Measurements from ENCODE around the gene DNAAF3.

DNA sequence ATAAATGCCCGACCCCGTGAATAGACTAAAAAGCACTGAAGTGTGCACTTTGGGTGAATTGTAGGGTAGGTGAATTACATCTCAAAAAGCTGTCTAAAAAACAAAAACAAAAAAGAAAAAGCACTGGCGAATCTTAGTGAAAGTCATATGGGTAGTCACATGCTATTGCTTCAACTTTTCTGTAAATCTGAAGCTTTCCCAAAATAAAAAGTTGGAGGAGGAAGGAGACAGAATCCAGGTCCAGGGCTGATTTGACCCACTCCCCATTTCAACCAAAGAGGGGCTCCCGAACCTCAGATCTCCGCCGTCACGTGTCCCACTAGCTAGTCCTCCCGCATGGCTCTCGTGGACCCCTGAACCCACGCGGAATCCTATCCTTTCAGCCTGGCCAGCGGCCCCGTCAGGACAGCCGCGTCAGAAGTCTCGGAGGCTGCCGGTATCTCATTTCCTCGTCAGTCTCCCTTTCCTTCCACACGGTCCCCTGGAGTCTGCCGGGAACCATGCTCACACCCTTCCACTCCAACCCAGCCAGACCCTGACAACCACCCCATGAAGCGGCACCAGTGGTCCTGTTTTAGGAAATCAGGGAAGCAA lies 55.1 kb downstream of the DNAAF3 start:
- TF ChIP-seq EZH2 (IDR thresholded peaks at IDR 0.05) = no peak
- TF ChIP-seq MAX (IDR thresholded peaks at IDR 0.05) = no peak
- no peak for TF ChIP-seq POLR2A (IDR thresholded peaks at IDR 0.05; ENCODE audit: borderline replicate concordance, extremely low read depth, insufficient read depth, insufficient read length)
- TF ChIP-seq RAD21 (IDR thresholded peaks at IDR 0.05; ENCODE audit: low read depth) = no peak
- TF ChIP-seq CTCF (IDR thresholded peaks at IDR 0.05 in 2 of 3, conservative IDR thresholded peaks at IDR 0.05 in 1 of 3; ENCODE audit: borderline replicate concordance in 1 of 3, insufficient read depth in 1 of 3, low read depth in 2 of 3, low read length in 2 of 3) = no peak
- no peak for TF ChIP-seq SP1 (IDR thresholded peaks at IDR 0.05; ENCODE audit: low read depth)
- TF ChIP-seq, protein P1, sequence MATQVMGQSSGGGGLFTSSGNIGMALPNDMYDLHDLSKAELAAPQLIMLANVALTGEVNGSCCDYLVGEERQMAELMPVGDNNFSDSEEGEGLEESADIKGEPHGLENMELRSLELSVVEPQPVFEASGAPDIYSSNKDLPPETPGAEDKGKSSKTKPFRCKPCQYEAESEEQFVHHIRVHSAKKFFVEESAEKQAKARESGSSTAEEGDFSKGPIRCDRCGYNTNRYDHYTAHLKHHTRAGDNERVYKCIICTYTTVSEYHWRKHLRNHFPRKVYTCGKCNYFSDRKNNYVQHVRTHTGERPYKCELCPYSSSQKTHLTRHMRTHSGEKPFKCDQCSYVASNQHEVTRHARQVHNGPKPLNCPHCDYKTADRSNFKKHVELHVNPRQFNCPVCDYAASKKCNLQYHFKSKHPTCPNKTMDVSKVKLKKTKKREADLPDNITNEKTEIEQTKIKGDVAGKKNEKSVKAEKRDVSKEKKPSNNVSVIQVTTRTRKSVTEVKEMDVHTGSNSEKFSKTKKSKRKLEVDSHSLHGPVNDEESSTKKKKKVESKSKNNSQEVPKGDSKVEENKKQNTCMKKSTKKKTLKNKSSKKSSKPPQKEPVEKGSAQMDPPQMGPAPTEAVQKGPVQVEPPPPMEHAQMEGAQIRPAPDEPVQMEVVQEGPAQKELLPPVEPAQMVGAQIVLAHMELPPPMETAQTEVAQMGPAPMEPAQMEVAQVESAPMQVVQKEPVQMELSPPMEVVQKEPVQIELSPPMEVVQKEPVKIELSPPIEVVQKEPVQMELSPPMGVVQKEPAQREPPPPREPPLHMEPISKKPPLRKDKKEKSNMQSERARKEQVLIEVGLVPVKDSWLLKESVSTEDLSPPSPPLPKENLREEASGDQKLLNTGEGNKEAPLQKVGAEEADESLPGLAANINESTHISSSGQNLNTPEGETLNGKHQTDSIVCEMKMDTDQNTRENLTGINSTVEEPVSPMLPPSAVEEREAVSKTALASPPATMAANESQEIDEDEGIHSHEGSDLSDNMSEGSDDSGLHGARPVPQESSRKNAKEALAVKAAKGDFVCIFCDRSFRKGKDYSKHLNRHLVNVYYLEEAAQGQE (IDR thresholded peaks at IDR 0.05; ENCODE audit: low read depth) = no peak
- no peak for TF ChIP-seq JUND (IDR thresholded peaks at IDR 0.05)

All from HCT116 (cell line).